ENCODE measurements around the gene OTUD1.

OTUD1 gene

GRCh38 chr10:23404461-23404980 is 34.4 kb upstream of the OTUD1 start:
- Histone ChIP-seq H3K4me3 (replicated peaks; ENCODE audit: insufficient read depth, low read length) (no peak overlapping the region), H3K27me3 (ENCODE audit: insufficient read depth, poor library complexity, severe bottlenecking) (no peaks in the 10 kb centered on the region), H3K27ac (replicated peaks) (no peak overlapping the region)
- TF ChIP-seq POLR2AphosphoS5 (IDR thresholded peaks at IDR 0.05; ENCODE audit: low read depth): no peak
- DNase-seq (ENCODE audit: low read depth in 1 of 2, low spot score in 1 of 2): no peak

DNA sequence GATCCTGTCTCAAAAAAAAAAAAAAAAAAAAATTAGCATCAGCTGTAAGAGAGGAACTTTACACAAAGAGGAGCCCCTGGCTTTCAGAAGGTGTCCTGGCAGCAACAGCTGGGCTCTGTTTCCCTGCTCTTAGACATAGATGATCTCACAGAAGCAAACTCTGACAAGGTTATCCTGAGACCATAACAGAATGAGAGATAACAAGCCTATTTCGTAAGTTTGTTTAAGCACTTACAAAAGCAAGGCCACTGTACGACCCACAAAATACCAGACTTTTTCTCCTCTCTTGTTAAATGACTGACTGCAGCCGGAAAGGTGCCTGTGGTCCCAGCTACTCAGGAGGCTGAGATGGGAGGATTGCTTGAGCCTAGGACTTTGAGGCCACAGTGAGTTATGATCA is 33.3 kb upstream of the OTUD1 start:
- no peak for DNase-seq (ENCODE audit: low read depth in 1 of 2, low spot score in 1 of 2)
- no peak overlapping the region for H3K4me3 ChIP-seq (replicated peaks; ENCODE audit: insufficient read depth, low read length)
- H3K27ac ChIP-seq (replicated peaks): no peak overlapping the region
- no peaks in the 10 kb centered on the region for H3K27me3 ChIP-seq (ENCODE audit: insufficient read depth, poor library complexity, severe bottlenecking)
- no peak for TF ChIP-seq POLR2AphosphoS5 (IDR thresholded peaks at IDR 0.05; ENCODE audit: low read depth)
- TF ChIP-seq, protein P1, sequence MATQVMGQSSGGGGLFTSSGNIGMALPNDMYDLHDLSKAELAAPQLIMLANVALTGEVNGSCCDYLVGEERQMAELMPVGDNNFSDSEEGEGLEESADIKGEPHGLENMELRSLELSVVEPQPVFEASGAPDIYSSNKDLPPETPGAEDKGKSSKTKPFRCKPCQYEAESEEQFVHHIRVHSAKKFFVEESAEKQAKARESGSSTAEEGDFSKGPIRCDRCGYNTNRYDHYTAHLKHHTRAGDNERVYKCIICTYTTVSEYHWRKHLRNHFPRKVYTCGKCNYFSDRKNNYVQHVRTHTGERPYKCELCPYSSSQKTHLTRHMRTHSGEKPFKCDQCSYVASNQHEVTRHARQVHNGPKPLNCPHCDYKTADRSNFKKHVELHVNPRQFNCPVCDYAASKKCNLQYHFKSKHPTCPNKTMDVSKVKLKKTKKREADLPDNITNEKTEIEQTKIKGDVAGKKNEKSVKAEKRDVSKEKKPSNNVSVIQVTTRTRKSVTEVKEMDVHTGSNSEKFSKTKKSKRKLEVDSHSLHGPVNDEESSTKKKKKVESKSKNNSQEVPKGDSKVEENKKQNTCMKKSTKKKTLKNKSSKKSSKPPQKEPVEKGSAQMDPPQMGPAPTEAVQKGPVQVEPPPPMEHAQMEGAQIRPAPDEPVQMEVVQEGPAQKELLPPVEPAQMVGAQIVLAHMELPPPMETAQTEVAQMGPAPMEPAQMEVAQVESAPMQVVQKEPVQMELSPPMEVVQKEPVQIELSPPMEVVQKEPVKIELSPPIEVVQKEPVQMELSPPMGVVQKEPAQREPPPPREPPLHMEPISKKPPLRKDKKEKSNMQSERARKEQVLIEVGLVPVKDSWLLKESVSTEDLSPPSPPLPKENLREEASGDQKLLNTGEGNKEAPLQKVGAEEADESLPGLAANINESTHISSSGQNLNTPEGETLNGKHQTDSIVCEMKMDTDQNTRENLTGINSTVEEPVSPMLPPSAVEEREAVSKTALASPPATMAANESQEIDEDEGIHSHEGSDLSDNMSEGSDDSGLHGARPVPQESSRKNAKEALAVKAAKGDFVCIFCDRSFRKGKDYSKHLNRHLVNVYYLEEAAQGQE (IDR thresholded peaks at IDR 0.05; ENCODE audit: insufficient replicate concordance, low read depth): no peak
- no peak for TF ChIP-seq CTCF (IDR thresholded peaks at IDR 0.05; ENCODE audit: insufficient read depth, low read length)
- no peak for TF ChIP-seq GABPA (IDR thresholded peaks at IDR 0.05; ENCODE audit: low read depth)
- no peak for TF ChIP-seq SPI1 (IDR thresholded peaks at IDR 0.05; ENCODE audit: borderline replicate concordance, low read depth)

- no peak overlapping the region for H3K4me3 ChIP-seq (replicated peaks; ENCODE audit: insufficient read depth, low read length)
- H3K27me3 ChIP-seq (ENCODE audit: insufficient read depth, poor library complexity, severe bottlenecking): no peaks in the 10 kb centered on the region
- no peak overlapping the region for H3K27ac ChIP-seq (replicated peaks)
- TF ChIP-seq SPI1 (IDR thresholded peaks at IDR 0.05; ENCODE audit: borderline replicate concordance, low read depth) (no peak), POLR2AphosphoS5 (IDR thresholded peaks at IDR 0.05; ENCODE audit: low read depth) (no peak), CTCF (IDR thresholded peaks at IDR 0.05; ENCODE audit: insufficient read depth, low read length) (no peak), GABPA (IDR thresholded peaks at IDR 0.05; ENCODE audit: low read depth) (no peak)
- TF ChIP-seq, protein P1 (IDR thresholded peaks at IDR 0.05; ENCODE audit: insufficient replicate concordance, low read depth): no peak
- DNase-seq (ENCODE audit: low read depth in 1 of 2, low spot score in 1 of 2): no peak
These were observed 32.5 kb upstream of the OTUD1 start for GRCh38 chr10:23406409-23406808.

- no peak overlapping the region for H3K4me3 ChIP-seq (replicated peaks; ENCODE audit: insufficient read depth, low read length)
- DNase-seq (ENCODE audit: low read depth in 1 of 2, low spot score in 1 of 2): no peak
- H3K27me3 ChIP-seq (ENCODE audit: insufficient read depth, poor library complexity, severe bottlenecking): no peaks in the 10 kb centered on the region
- H3K27ac ChIP-seq (replicated peaks): no peak overlapping the region
- TF ChIP-seq POLR2AphosphoS5 (IDR thresholded peaks at IDR 0.05; ENCODE audit: low read depth) (no peak), CTCF (IDR thresholded peaks at IDR 0.05; ENCODE audit: insufficient read depth, low read length) (no peak), GABPA (IDR thresholded peaks at IDR 0.05; ENCODE audit: low read depth) (no peak), SPI1 (IDR thresholded peaks at IDR 0.05; ENCODE audit: borderline replicate concordance, low read depth) (no peak)
- TF ChIP-seq, protein P1 (IDR thresholded peaks at IDR 0.05; ENCODE audit: insufficient replicate concordance, low read depth): no peak
These were observed 30.4 kb upstream of the OTUD1 start for GRCh38 chr10:23408330-23408976.

Data from HL-60 (cell line).